K562 (cell line): ENCODE data around the gene EML1. TPM values are rescaled to one million over a fixed set of nuclear protein-coding genes. Genes with fewer than 3 reads are reported as not detected.

Source experiments
- ATAC-seq: fragments of 200-7000 bp; cut with Tn5 transposase; 3 replicates; pipeline ENCODE4 v1.9.1; 2020; ENCODE audit warnings: moderate library complexity
- BruUV-seq: library from RNA; stranded (reverse); fragments of 400-500 nt; replicated peaks from 2 replicates; lab custom pipeline; 2021; lab: Mats Ljungman, UMichigan
- CTCF ChIA-PET: fragments of 300-600 bp; formaldehyde crosslinking; extraction: SDS; loops from one replicate; lab custom pipeline; 2021; ENCODE audit warnings: low intra/inter-chr PET ratio; lab: Yijun Ruan, JAX
- POLR2A ChIA-PET: fragments of 300-600, 350-650 bp; sonication (Branson Sonifier 250); formaldehyde crosslinking; extraction: SDS; loops from one replicate; lab custom pipeline; 2021; ENCODE audit warnings: antibody characterized with exemption, inconsistent platforms; lab: Yijun Ruan, JAX
- DNase-seq, 4 experiments: peaks; one replicate each; pipeline versions ENCODE4 v3.0.0 to v3.0.0-alpha.2; 2011 to 2018; ENCODE audit warnings: low spot score in 3 of 4, mixed read lengths in 3 of 4; ENCODE audit errors: extremely low read depth in 1 of 4
- FAIRE-seq: peaks from 2 replicates; lab custom pipeline; 2011; peaks lifted over from hg19 to GRCh38; lab: Jason Lieb, UNC
- H2AFZ ChIP-seq: 2 replicates; pipeline ENCODE4 v1.6.0; 2011; ENCODE audit warnings: low read depth, low read length, control low read depth, inconsistent platforms
- H3K27ac ChIP-seq: fragments of 200-600 bp; 3 replicates; pipeline ENCODE4 v1.8.0; 2011; ENCODE audit warnings: low read depth, mild to moderate bottlenecking, control low read depth, inconsistent platforms, low read length, moderate library complexity, mixed read lengths; ENCODE audit errors: extremely low read depth
- H3K27me3 ChIP-seq, 2 experiments: fragments of 300-600 bp in 1 of 2; 2 replicates in 1 of 2; 3 replicates in 1 of 2; pipeline versions ENCODE4 v1.6.0 to v1.8.0; 2011; ENCODE audit warnings: inconsistent platforms in 2 of 2, low read length in 2 of 2, mild to moderate bottlenecking in 1 of 2, mixed read lengths in 1 of 2, moderate library complexity in 1 of 2; ENCODE audit not compliant: control insufficient read depth in 2 of 2, insufficient read depth in 2 of 2
- H3K36me3 ChIP-seq: fragments of 300-600 bp; 3 replicates; pipeline ENCODE4 v1.8.0; 2011; ENCODE audit warnings: mild to moderate bottlenecking, low read length, inconsistent platforms; ENCODE audit not compliant: control insufficient read depth, insufficient read depth
- H3K4me1 ChIP-seq, 2 experiments: fragments of 200-600 bp in 1 of 2; replicated peaks in 1 of 2; 2 replicates in 1 of 2; 3 replicates in 1 of 2; pipeline versions ENCODE4 v1.5.1 to v1.8.0; 2011; ENCODE audit warnings: inconsistent platforms in 2 of 2, low read length in 2 of 2, mild to moderate bottlenecking in 1 of 2, mixed read lengths in 1 of 2, moderate library complexity in 1 of 2; ENCODE audit not compliant: control insufficient read depth in 2 of 2, insufficient read depth in 2 of 2
- H3K4me2 ChIP-seq: 2 replicates; pipeline ENCODE4 v1.6.1; 2011; ENCODE audit warnings: low read length, control low read depth, inconsistent platforms, mixed read lengths; ENCODE audit not compliant: insufficient read depth
- H3K4me3 ChIP-seq: fragments of 200-600 bp; sonication (generic), shearing (Covaris generic); 2 replicates; pipeline ENCODE4 v1.5.1; 2016; ENCODE audit warnings: control low read depth, inconsistent platforms
- H3K79me2 ChIP-seq: fragments of 200-600 bp; 3 replicates; pipeline ENCODE4 v1.8.0; 2011; ENCODE audit warnings: low read length, inconsistent platforms; ENCODE audit not compliant: control insufficient read depth, insufficient read depth
- H3K9ac ChIP-seq, 2 experiments: 2 replicates each; pipeline versions ENCODE4 v1.6.0 to v1.6.1; 2011; ENCODE audit warnings: low read depth in 2 of 2, low read length in 2 of 2, control low read depth in 1 of 2, inconsistent platforms in 1 of 2, mild to moderate bottlenecking in 1 of 2, mixed read lengths in 1 of 2; ENCODE audit not compliant: insufficient read depth in 1 of 2
- H3K9me1 ChIP-seq: one replicate; pipeline ENCODE4 v1.6.0; 2011; ENCODE audit warnings: inconsistent platforms, mild to moderate bottlenecking, low read length, moderate library complexity; ENCODE audit not compliant: control insufficient read depth, insufficient read depth
- H3K9me3 ChIP-seq: replicated peaks from 2 replicates; pipeline ENCODE4 v1.5.1; 2011; ENCODE audit warnings: low read depth, low read length, inconsistent platforms; ENCODE audit not compliant: control insufficient read depth, insufficient read depth
- H4K20me1 ChIP-seq: replicated peaks from 2 replicates; pipeline ENCODE4 v1.6.1; 2011; ENCODE audit warnings: low read length, inconsistent platforms, mixed read lengths; ENCODE audit not compliant: control insufficient read depth, insufficient read depth
- CAMTA2 ChIP-seq: fragments of 250-450 bp; sonication (Bioruptor Pico); conservative IDR thresholded peaks from 2 replicates; pipeline ENCODE4 v1.5.1; 2022
- CBFA2T2 ChIP-seq: fragments of 450-650 bp; conservative IDR thresholded peaks from 2 replicates; pipeline ENCODE4 v1.6.1; 2017; ENCODE audit warnings: mild to moderate bottlenecking
- CC2D1A ChIP-seq: fragments of 450-650 bp; IDR thresholded peaks from 2 replicates; pipeline ENCODE4 v1.6.1; 2017; ENCODE audit warnings: mild to moderate bottlenecking
- CHCHD3 ChIP-seq: fragments of 250-450 bp; sonication (Bioruptor Pico); IDR thresholded peaks from 2 replicates; pipeline ENCODE4 v2.1.2; 2022; ENCODE audit warnings: mild to moderate bottlenecking
- FOXM1 ChIP-seq, 2 experiments: fragments of 450-650 bp in 1 of 2; sonication (generic) in 1 of 2; formaldehyde crosslinking in 1 of 2; IDR thresholded peaks; 2 replicates each; pipeline versions ENCODE4 v1.6.1 to v1.9.0; 2017 to 2022; ENCODE audit warnings: low read depth in 2 of 2, mild to moderate bottlenecking in 2 of 2, missing genetic modification reagents in 1 of 2, moderate library complexity in 1 of 2
- GABPA ChIP-seq: fragments of 200-800 bp; sonication (Bioruptor generic); conservative IDR thresholded peaks from 2 replicates; pipeline ENCODE4 v1.6.1; 2016; ENCODE audit warnings: low read depth, missing genetic modification characterization, missing compliant biosample characterization
- NCOA6 ChIP-seq: fragments of 450-650 bp; IDR thresholded peaks from 2 replicates; pipeline ENCODE4 v1.6.1; 2017; ENCODE audit warnings: mild to moderate bottlenecking
- PTTG1 ChIP-seq: fragments of 450-650 bp; IDR thresholded peaks from 2 replicates; pipeline ENCODE4 v1.6.1; 2016; ENCODE audit warnings: low read depth, mild to moderate bottlenecking, missing genetic modification characterization, missing compliant biosample characterization
- RBM25 ChIP-seq: fragments of 200-400 bp; formaldehyde crosslinking; IDR thresholded peaks from 2 replicates; pipeline ENCODE4 v1.6.1; 2018; ENCODE audit warnings: low read length, low read depth, moderate library complexity; ENCODE audit not compliant: severe bottlenecking
- SMAD4 ChIP-seq: fragments of 250-450 bp; sonication (Bioruptor Pico); conservative IDR thresholded peaks from 2 replicates; pipeline ENCODE4 v1.8.0; 2021; ENCODE audit warnings: inconsistent platforms, mild to moderate bottlenecking, moderate library complexity
- TBP ChIP-seq: optimal IDR thresholded peaks from 2 replicates; pipeline ENCODE3; 2011; ENCODE audit warnings: low read depth, low read length, improper control_type of control experiment
- TRIM24 ChIP-seq, 2 experiments: fragments of 450-650 bp; IDR thresholded peaks; 2 replicates each; pipeline ENCODE4 v1.6.1; 2016
- ZBTB1 ChIP-seq: sonication (generic); formaldehyde crosslinking; IDR thresholded peaks from 2 replicates; pipeline ENCODE4 v1.8.1; 2023; ENCODE audit warnings: missing genetic modification reagents, low read depth, mild to moderate bottlenecking, borderline replicate concordance
- ZKSCAN1 ChIP-seq: fragments of 150-350 bp; IDR thresholded peaks from 2 replicates; pipeline ENCODE4 v1.6.1; 2016; ENCODE audit warnings: low read depth, low read length
- WGBS: fragments of 100-300 bp; shearing (Covaris generic); methylation state at CpG from one replicate; pipeline ENCODE4 v1.1.6; 2016; ENCODE audit warnings: low coverage, mixed read lengths; ENCODE audit not compliant: insufficient coverage; ENCODE audit errors: missing lambda C conversion rate; 5-methylcytosine and 5-hydroxymethylcytosine counted together
- in situ Hi-C: fragments of 300-500 bp; cut with MboI; formaldehyde crosslinking; loops from 4 replicates; pipeline ENCODE4 v1.15.0; 2018; ENCODE audit warnings: inconsistent platforms, mixed read lengths
- intact Hi-C: fragments of 100-400 bp; cut with micrococcal nuclease; formaldehyde crosslinking; loops from 2 replicates; pipeline ENCODE4 v1.14.2; 2022
- polyA plus RNA-seq, 8 experiments: library from polyadenylated mRNA; depleted of rRNA in 4 of 8; stranded (reverse) in 5 of 8; unstranded in 3 of 8; fragments of >200 nt; fragmentation: Nextera tagmentation in 2 of 8; fragmentation: Illumina TruSeq in 1 of 8; extraction: Ambion mirVana in 2 of 8; extraction: Trizol in 1 of 8; gene quantifications; 2 replicates each; pipeline versions ENCODE4 v1.2.1 to v1.2.3, GENCODE V29; 2011 to 2014; ENCODE audit warnings: inconsistent platforms in 1 of 8, missing spikeins in 1 of 8
- total RNA-seq, 7 experiments: library from RNA; depleted of rRNA in 6 of 7; stranded (reverse); fragments of >200 nt in 6 of 7; fragmentation: Illumina TruSeq in 2 of 7; extraction: Trizol in 2 of 7; gene quantifications; 2 replicates each; pipeline versions ENCODE4 v1.2.1 to v1.2.3, GENCODE V29; 2011 to 2021; ENCODE audit warnings: low replicate concordance in 1 of 7
- TF ChIP-seq, protein P1 (sequence below), 2 experiments: IDR thresholded peaks; 2 replicates each; pipeline ENCODE4 v1.6.1; 2012; ENCODE audit warnings: improper control_type of control experiment in 2 of 2, low read depth in 2 of 2, low read length in 2 of 2, borderline replicate concordance in 1 of 2
- TF ChIP-seq, protein P2 (sequence below), 3 experiments: fragments of 200-800 bp in 1 of 3; fragments of 250-450 bp in 1 of 3; fragments of 450-650 bp in 1 of 3; sonication (Bioruptor Pico) in 1 of 3; sonication (Bioruptor generic) in 1 of 3; formaldehyde crosslinking in 1 of 3; IDR thresholded peaks; 2 replicates each; pipeline versions ENCODE4 v1.6.1 to v1.8.0; 2016 to 2022; ENCODE audit warnings: mild to moderate bottlenecking in 2 of 3, missing genetic modification characterization in 2 of 3, missing compliant biosample characterization in 1 of 3, moderate library complexity in 1 of 3

Gene EML1
- total and polyA plus RNA-seq, 9 of the 15 experiments (the other 6 are each of a cell fraction or from before 2014, with no cell fraction given), result 0.01 to 0.35 (median 0.07) TPM; not detected in 2

DNA sequence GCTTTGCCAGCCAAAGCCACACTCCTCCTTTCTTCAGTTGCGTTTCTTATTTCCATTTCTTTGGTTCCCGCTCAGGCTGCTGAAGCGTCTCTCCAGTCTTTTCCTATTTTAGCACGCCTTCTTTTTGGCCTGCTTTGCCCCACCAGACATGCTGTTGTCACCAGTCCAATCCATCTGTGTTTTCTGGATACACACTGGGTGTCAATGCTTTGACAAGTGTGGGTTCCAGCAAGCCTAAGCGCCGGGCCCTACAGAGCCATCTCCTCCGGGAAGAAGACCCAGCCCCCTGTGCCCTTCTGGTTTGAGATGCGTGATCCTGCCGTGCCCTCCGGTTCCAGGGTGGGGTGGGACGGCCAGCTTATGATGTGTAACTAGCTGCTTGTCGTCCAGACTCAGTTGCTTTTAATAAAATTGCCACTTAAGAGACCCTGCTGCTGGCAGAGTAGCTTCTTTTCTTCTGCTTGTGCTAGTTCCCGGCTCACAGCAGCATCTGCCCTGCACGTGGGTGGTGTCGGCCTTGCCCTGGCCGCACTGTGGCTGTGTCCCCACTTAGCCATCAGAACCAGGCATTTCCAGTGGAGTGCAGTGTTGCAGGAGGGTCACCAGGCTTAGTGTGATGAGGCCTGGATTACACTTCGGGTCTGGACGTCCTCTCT is 29.7 kb downstream of the EML1 start:
- CTCF ChIA-PET, result no interaction called here
- POLR2A ChIA-PET, result interaction anchor here (0.5 kb wide), 1 partner anchor 84 kb away, joined by 3 read pairs; no protein-coding TSS in a partner anchor
- FAIRE-seq (no peak), DNase-seq (no peak), ATAC-seq (no peak)
- WGBS, result 0% methylated on average over 15 of the region's 18 CpGs
- no TSS peak for BruUV-seq
- Histone ChIP-seq H3K79me2 (no peaks in the 10 kb centered on the region), H3K9me3 (no peaks in the 10 kb centered on the region), H3K27me3 (peaks cover 11 to 58% of the 10 kb centered on the region in 2 experiments; a peak in 4 of 5 replicates), H4K20me1 (no peaks in the 10 kb centered on the region), H2AFZ (no peak overlapping the region), H3K4me2 (no peak overlapping the region), H3K4me1 (no peaks in the 10 kb centered on the region), H3K9ac (no peak overlapping the region), H3K27ac (no peak overlapping the region), H3K4me3 (no peak overlapping the region), H3K9me1 (no peaks in the 10 kb centered on the region), H3K36me3 (no peaks in the 10 kb centered on the region)
- in situ Hi-C loops, result no loop called here
- intact Hi-C loops, result no loop called here
- TF ChIP-seq GABPA (tag) (no peak), ZKSCAN1 (no peak), SMAD4 (CRISPR knock-in tag) (no peak), NCOA6 (no peak), CC2D1A (no peak), PTTG1 (no peak), RBM25 (no peak), CBFA2T2 (no peak), TRIM24 (IDR thresholded peaks at IDR 0.05) (no peak), ZBTB1 (no peak), CHCHD3 (CRISPR knock-in tag) (no peak), FOXM1 (IDR thresholded peaks at IDR 0.05; ENCODE audit: low read depth) (no peak), FOXM1 (CRISPR knock-in tag; IDR thresholded peaks at IDR 0.05; ENCODE audit: low read depth) (no peak), TBP (no peak), CAMTA2 (CRISPR knock-in tag) (no peak)
- TF ChIP-seq, protein P1, sequence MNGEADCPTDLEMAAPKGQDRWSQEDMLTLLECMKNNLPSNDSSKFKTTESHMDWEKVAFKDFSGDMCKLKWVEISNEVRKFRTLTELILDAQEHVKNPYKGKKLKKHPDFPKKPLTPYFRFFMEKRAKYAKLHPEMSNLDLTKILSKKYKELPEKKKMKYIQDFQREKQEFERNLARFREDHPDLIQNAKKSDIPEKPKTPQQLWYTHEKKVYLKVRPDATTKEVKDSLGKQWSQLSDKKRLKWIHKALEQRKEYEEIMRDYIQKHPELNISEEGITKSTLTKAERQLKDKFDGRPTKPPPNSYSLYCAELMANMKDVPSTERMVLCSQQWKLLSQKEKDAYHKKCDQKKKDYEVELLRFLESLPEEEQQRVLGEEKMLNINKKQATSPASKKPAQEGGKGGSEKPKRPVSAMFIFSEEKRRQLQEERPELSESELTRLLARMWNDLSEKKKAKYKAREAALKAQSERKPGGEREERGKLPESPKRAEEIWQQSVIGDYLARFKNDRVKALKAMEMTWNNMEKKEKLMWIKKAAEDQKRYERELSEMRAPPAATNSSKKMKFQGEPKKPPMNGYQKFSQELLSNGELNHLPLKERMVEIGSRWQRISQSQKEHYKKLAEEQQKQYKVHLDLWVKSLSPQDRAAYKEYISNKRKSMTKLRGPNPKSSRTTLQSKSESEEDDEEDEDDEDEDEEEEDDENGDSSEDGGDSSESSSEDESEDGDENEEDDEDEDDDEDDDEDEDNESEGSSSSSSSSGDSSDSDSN (IDR thresholded peaks at IDR 0.05; ENCODE audit: borderline replicate concordance in 1 of 2, low read depth in 2 of 2, low read length in 2 of 2), result no peak
- TF ChIP-seq, protein P2, sequence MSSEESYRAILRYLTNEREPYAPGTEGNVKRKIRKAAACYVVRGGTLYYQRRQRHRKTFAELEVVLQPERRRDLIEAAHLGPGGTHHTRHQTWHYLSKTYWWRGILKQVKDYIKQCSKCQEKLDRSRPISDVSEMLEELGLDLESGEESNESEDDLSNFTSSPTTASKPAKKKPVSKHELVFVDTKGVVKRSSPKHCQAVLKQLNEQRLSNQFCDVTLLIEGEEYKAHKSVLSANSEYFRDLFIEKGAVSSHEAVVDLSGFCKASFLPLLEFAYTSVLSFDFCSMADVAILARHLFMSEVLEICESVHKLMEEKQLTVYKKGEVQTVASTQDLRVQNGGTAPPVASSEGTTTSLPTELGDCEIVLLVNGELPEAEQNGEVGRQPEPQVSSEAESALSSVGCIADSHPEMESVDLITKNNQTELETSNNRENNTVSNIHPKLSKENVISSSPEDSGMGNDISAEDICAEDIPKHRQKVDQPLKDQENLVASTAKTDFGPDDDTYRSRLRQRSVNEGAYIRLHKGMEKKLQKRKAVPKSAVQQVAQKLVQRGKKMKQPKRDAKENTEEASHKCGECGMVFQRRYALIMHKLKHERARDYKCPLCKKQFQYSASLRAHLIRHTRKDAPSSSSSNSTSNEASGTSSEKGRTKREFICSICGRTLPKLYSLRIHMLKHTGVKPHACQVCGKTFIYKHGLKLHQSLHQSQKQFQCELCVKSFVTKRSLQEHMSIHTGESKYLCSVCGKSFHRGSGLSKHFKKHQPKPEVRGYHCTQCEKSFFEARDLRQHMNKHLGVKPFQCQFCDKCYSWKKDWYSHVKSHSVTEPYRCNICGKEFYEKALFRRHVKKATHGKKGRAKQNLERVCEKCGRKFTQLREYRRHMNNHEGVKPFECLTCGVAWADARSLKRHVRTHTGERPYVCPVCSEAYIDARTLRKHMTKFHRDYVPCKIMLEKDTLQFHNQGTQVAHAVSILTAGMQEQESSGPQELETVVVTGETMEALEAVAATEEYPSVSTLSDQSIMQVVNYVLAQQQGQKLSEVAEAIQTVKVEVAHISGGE (CRISPR knock-in tag; IDR thresholded peaks at IDR 0.05), result no peak
